Astrocyte (in vitro differentiated cells and primary cell): Measurements from ENCODE around the gene ZNF678. TPM values are rescaled to one million over a fixed set of nuclear protein-coding genes. Genes with fewer than 3 reads are reported as not detected.
"Not testable (repeated sequence)": the region's sequence is repeated elsewhere in the genome, so short reads cannot be mapped to it uniquely, and the experiment has no call there.

Experiments used
- DNase-seq: peaks from one replicate; pipeline ENCODE4 v3.0.0-alpha.2; 2010; ENCODE audit warnings: low read depth
- FAIRE-seq: peaks from 2 replicates; lab custom pipeline; 2011; peaks lifted over from hg19 to GRCh38; lab: Jason Lieb, UNC
- H2AFZ ChIP-seq: 2 replicates; pipeline ENCODE4 v1.6.0; 2012; ENCODE audit warnings: low read depth, low read length, inconsistent platforms
- H3K27ac ChIP-seq: 2 replicates; pipeline ENCODE4 v1.5.1; 2011; ENCODE audit warnings: low read depth, low read length, inconsistent platforms
- H3K27me3 ChIP-seq: 2 replicates; pipeline ENCODE4 v1.6.0; 2011; ENCODE audit warnings: low read length, inconsistent platforms; ENCODE audit not compliant: insufficient read depth
- H3K36me3 ChIP-seq: 2 replicates; pipeline ENCODE4 v1.5.1; 2011; ENCODE audit warnings: low read length, inconsistent platforms; ENCODE audit not compliant: insufficient read depth
- H3K4me1 ChIP-seq: 2 replicates; pipeline ENCODE4 v1.5.1; 2011; ENCODE audit warnings: low read length, inconsistent platforms; ENCODE audit not compliant: insufficient read depth
- H3K4me2 ChIP-seq: 2 replicates; pipeline ENCODE4 v1.6.0; 2012; ENCODE audit warnings: low read length, inconsistent platforms
- H3K4me3 ChIP-seq: 2 replicates; pipeline ENCODE4 v1.5.1; 2011; ENCODE audit warnings: low read depth, mild to moderate bottlenecking, low read length, inconsistent platforms; ENCODE audit not compliant: insufficient read depth
- H3K79me2 ChIP-seq: 2 replicates; pipeline ENCODE4 v1.6.0; 2012; ENCODE audit warnings: mild to moderate bottlenecking, low read length, inconsistent platforms; ENCODE audit not compliant: insufficient read depth
- H3K9ac ChIP-seq: 2 replicates; pipeline ENCODE4 v1.6.0; 2012; ENCODE audit warnings: mild to moderate bottlenecking, low read length, inconsistent platforms
- H3K9me3 ChIP-seq: 2 replicates; pipeline ENCODE4 v1.5.1; 2012; ENCODE audit warnings: low read depth, mild to moderate bottlenecking, low read length, inconsistent platforms; ENCODE audit not compliant: insufficient read depth
- H4K20me1 ChIP-seq: 2 replicates; pipeline ENCODE4 v1.6.0; 2012; ENCODE audit warnings: low read length, inconsistent platforms; ENCODE audit not compliant: insufficient read depth
- H3K27ac Mint-ChIP-seq: one replicate; pipeline ENCODE4 v1.8.0; 2021; ENCODE audit warnings: mild to moderate bottlenecking, mixed read lengths; ENCODE audit not compliant: unreplicated experiment
- H3K27me3 Mint-ChIP-seq: one replicate; pipeline ENCODE4 v1.8.0; 2021; ENCODE audit warnings: low read depth, mixed read lengths; ENCODE audit not compliant: unreplicated experiment
- H3K36me3 Mint-ChIP-seq: one replicate; pipeline ENCODE4 v1.8.0; 2021; ENCODE audit warnings: low read depth, mixed read lengths; ENCODE audit not compliant: unreplicated experiment
- H3K4me1 Mint-ChIP-seq: one replicate; pipeline ENCODE4 v1.8.0; 2021; ENCODE audit warnings: low read depth, mixed read lengths; ENCODE audit not compliant: unreplicated experiment
- H3K4me3 Mint-ChIP-seq: one replicate; pipeline ENCODE4 v1.8.0; 2021; ENCODE audit warnings: mild to moderate bottlenecking, moderate library complexity, mixed read lengths; ENCODE audit not compliant: unreplicated experiment
- H3K9me3 Mint-ChIP-seq: one replicate; pipeline ENCODE4 v1.8.0; 2021; ENCODE audit warnings: mild to moderate bottlenecking, mixed read lengths; ENCODE audit not compliant: unreplicated experiment
- CTCF ChIP-seq: IDR thresholded peaks from 2 replicates; pipeline ENCODE4 v1.5.1; 2011; ENCODE audit warnings: low read depth, mild to moderate bottlenecking, inconsistent platforms, low read length, moderate library complexity; ENCODE audit not compliant: insufficient read depth
- EZH2 ChIP-seq: IDR thresholded peaks from 2 replicates; pipeline ENCODE4 v1.6.1; 2012; ENCODE audit warnings: mild to moderate bottlenecking, low read length, inconsistent platforms; ENCODE audit not compliant: insufficient read depth
- total RNA-seq: library from RNA; stranded (reverse); gene quantifications from 2 replicates; pipeline ENCODE4 v1.2.1, GENCODE V29; 2021

Gene ZNF678
- total RNA-seq, 1 donor from 2014 or later, result 5.4 TPM

DNA sequence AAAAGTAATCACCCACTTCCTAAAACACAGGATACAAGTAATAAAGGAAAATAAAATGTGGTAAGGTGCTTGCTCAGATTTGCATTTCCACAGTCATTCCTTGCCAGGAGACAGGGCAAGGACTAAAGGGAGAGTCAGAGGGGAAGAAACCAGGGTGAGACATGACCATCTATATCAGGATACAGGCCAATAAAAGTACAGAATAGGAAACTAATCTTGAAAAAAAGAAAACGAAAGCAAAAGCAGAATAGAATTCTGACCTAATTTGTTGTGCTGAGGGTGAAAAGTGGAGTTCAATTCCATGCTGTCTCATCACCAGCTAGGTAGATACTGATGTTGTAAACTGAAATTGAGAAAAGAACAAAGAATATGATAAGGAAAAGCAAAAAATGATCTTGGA, 144.5 kb downstream of the ZNF678 start:
- no peaks in the 10 kb centered on the region for H3K9me3 ChIP-seq
- DNase-seq (no peak), FAIRE-seq (no peak)
- no peaks in the 10 kb centered on the region for H4K20me1 ChIP-seq
- H3K9me3 Mint-ChIP-seq, result peaks cover 24% of the 10 kb centered on the region
- no peak overlapping the region for H3K4me2 ChIP-seq
- no peak overlapping the region for H2AFZ ChIP-seq
- no peaks in the 10 kb centered on the region for H3K27me3 ChIP-seq
- H3K4me1 Mint-ChIP-seq, result no peaks in the 10 kb centered on the region
- TF ChIP-seq CTCF, result no peak
- TF ChIP-seq EZH2, result no peak
- H3K36me3 Mint-ChIP-seq, result no peaks in the 10 kb centered on the region
- no peaks in the 10 kb centered on the region for H3K36me3 ChIP-seq
- peaks cover 3% of the 10 kb centered on the region for H3K27me3 Mint-ChIP-seq
- H3K4me3 Mint-ChIP-seq, result no peak overlapping the region
- no peak overlapping the region for H3K9ac ChIP-seq
- H3K27ac Mint-ChIP-seq, result no peak overlapping the region
- no peak overlapping the region for H3K27ac ChIP-seq
- H3K79me2 ChIP-seq, result no peaks in the 10 kb centered on the region
- H3K4me3 ChIP-seq, result no peak overlapping the region
- no peaks in the 10 kb centered on the region for H3K4me1 ChIP-seq

GRCh38 chr1:227709451-227709850, 146.1 kb downstream of the ZNF678 start:
- Histone ChIP-seq H2AFZ (no peak overlapping the region), H3K9ac (no peak overlapping the region), H3K4me1 (no peaks in the 10 kb centered on the region), H3K4me3 (no peak overlapping the region), H3K9me3 (peaks cover 2% of the 10 kb centered on the region), H3K27ac (no peak overlapping the region), H3K27me3 (no peaks in the 10 kb centered on the region), H3K36me3 (no peaks in the 10 kb centered on the region), H3K4me2 (no peak overlapping the region), H3K79me2 (no peaks in the 10 kb centered on the region), H4K20me1 (no peaks in the 10 kb centered on the region)
- Mint-ChIP-seq H3K27me3 (peaks cover 3% of the 10 kb centered on the region), H3K36me3 (no peaks in the 10 kb centered on the region), H3K4me1 (no peaks in the 10 kb centered on the region), H3K9me3 (peaks cover 19% of the 10 kb centered on the region), H3K27ac (no peak overlapping the region), H3K4me3 (no peak overlapping the region)
- TF ChIP-seq CTCF (no peak), EZH2 (no peak)
- DNase-seq (no peak), FAIRE-seq (no peak)

GRCh38 chr1:227710474-227710873, 147.1 kb downstream of the ZNF678 start:
- not testable (repeated sequence) for FAIRE-seq, H3K4me3 Mint-ChIP-seq, H3K27ac ChIP-seq, H4K20me1 ChIP-seq, H3K36me3 Mint-ChIP-seq, H3K9ac ChIP-seq, DNase-seq, H3K9me3 ChIP-seq, H3K27ac Mint-ChIP-seq, H3K79me2 ChIP-seq, H3K27me3 ChIP-seq, H2AFZ ChIP-seq, H3K4me2 ChIP-seq, H3K4me3 ChIP-seq, H3K4me1 ChIP-seq, H3K27me3 Mint-ChIP-seq, H3K4me1 Mint-ChIP-seq, H3K36me3 ChIP-seq
- H3K9me3 Mint-ChIP-seq, result peaks cover 21% of the 10 kb centered on the region
